OCI-LY1 (cell line): ENCODE data around the gene ACOT4.
A peak's percentile ranks its signal among the peaks of the same experiment; 100 is the strongest.

Source experiments
- H2AFZ ChIP-seq: fragments of 200-600 bp; sonication (generic), shearing (Covaris generic); 2 replicates; pipeline ENCODE4 v1.6.0; 2014; ENCODE audit warnings: antibody characterized with exemption, mild to moderate bottlenecking, low read length
- H3F3A ChIP-seq: fragments of 200-600 bp; sonication (generic), shearing (Covaris generic); 2 replicates; pipeline ENCODE4 v1.6.0; 2014; ENCODE audit warnings: mild to moderate bottlenecking, antibody characterized with exemption, low read length, moderate library complexity; ENCODE audit not compliant: insufficient read depth
- H3K27ac ChIP-seq: fragments of 200-600 bp; sonication (generic); 2 replicates; pipeline ENCODE4 v1.5.1; 2014; ENCODE audit warnings: low read length, mixed run types, mild to moderate bottlenecking, low read depth; ENCODE audit not compliant: poor library complexity, severe bottlenecking
- H3K27me3 ChIP-seq: fragments of 200-600 bp; sonication (generic); 2 replicates; pipeline ENCODE4 v1.6.0; 2014; ENCODE audit warnings: antibody characterized with exemption, mild to moderate bottlenecking, low read length, moderate library complexity; ENCODE audit not compliant: insufficient read depth
- H3K36me3 ChIP-seq: fragments of 200-600 bp; sonication (generic); 2 replicates; pipeline ENCODE4 v1.6.1; 2014; ENCODE audit warnings: mild to moderate bottlenecking, antibody characterized with exemption, low read length, moderate library complexity, mixed read lengths; ENCODE audit not compliant: insufficient read depth
- H3K4me1 ChIP-seq: fragments of 200-600 bp; sonication (generic); 2 replicates; pipeline ENCODE4 v1.5.1; 2014; ENCODE audit warnings: mild to moderate bottlenecking, low read length, moderate library complexity; ENCODE audit not compliant: insufficient read depth, severe bottlenecking
- H3K4me2 ChIP-seq: fragments of 200-600 bp; sonication (generic), shearing (Covaris generic); 2 replicates; pipeline ENCODE4 v1.6.1; 2014; ENCODE audit warnings: low read length
- H3K4me3 ChIP-seq: fragments of 200-600 bp; sonication (generic); 2 replicates; pipeline ENCODE4 v1.5.1; 2014; ENCODE audit warnings: low read length, low read depth, mild to moderate bottlenecking, mixed read lengths; ENCODE audit not compliant: poor library complexity, severe bottlenecking
- H3K79me2 ChIP-seq: fragments of 200-600 bp; shearing (Covaris generic); 2 replicates; pipeline ENCODE4 v1.6.1; 2016; ENCODE audit warnings: mixed run types, low read length, mixed read lengths; ENCODE audit not compliant: insufficient read depth
- H3K9ac ChIP-seq: fragments of 200-600 bp; sonication (generic), shearing (Covaris generic); 2 replicates; pipeline ENCODE4 v1.6.1; 2014; ENCODE audit warnings: mild to moderate bottlenecking, low read length, mixed read lengths
- H3K9me2 ChIP-seq: fragments of 200-600 bp; sonication (generic), shearing (Covaris generic); 2 replicates; pipeline ENCODE4 v1.6.1; 2014; ENCODE audit warnings: low read depth, mild to moderate bottlenecking, low read length, mixed read lengths
- H3K9me3 ChIP-seq: fragments of 200-600 bp; shearing (Covaris generic); 2 replicates; pipeline ENCODE4 v1.6.1; 2014; ENCODE audit warnings: low read length, mixed read lengths
- H4K20me1 ChIP-seq: fragments of 200-600 bp; sonication (generic), shearing (Covaris generic); 2 replicates; pipeline ENCODE4 v1.6.0; 2016; ENCODE audit warnings: mild to moderate bottlenecking, low read length; ENCODE audit not compliant: insufficient read depth
- CTCF ChIP-seq: fragments of 200-600 bp; sonication (generic), shearing (Covaris generic); IDR thresholded peaks from 2 replicates; pipeline ENCODE4 v1.5.1; 2017; ENCODE audit warnings: mild to moderate bottlenecking, antibody characterized with exemption, low read length, moderate library complexity, mixed read lengths
- EZH2 ChIP-seq: fragments of 200-600 bp; sonication (generic), shearing (Covaris generic); IDR thresholded peaks from 2 replicates; pipeline ENCODE4 v1.8.0; 2017; ENCODE audit warnings: borderline replicate concordance, mixed run types, mild to moderate bottlenecking, antibody characterized with exemption, low read length, moderate library complexity, mixed read lengths

The ACOT4 gene

DNA sequence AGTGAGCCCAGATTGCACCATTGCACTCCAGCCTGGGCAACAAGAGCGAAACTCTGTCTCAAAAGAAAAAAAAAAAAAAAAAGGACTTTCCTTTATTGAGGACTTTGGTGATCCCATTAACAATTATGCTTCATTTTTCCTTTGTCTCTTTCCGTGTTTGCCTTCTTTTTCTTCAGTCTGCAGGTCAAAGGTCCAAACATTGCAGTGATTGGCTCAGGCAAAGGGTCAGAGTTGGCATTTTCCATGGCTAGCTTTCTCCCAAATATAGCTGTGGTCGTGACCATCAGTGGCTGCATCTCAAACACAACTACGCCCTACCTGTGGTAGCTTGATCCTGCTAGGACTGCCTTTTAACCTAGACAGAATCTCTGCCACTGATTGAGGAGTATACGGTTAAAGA lies 46.2 kb downstream of the ACOT4 start:
- Histone ChIP-seq H3K79me2 (no peaks in the 10 kb centered on the region), H3K36me3 (no peaks in the 10 kb centered on the region), H3K9me3 (no peaks in the 10 kb centered on the region), H2AFZ (no peak overlapping the region), H3K4me2 (no peak overlapping the region), H3K9me2 (no peaks in the 10 kb centered on the region), H3K27ac (no peak overlapping the region), H3K4me1 (peaks cover 17% of the 10 kb centered on the region), H4K20me1 (no peaks in the 10 kb centered on the region), H3F3A (no peaks in the 10 kb centered on the region), H3K27me3 (no peaks in the 10 kb centered on the region), H3K4me3 (no peak overlapping the region), H3K9ac (no peak overlapping the region)
- TF ChIP-seq EZH2 (no peak), CTCF (no peak)

DNA sequence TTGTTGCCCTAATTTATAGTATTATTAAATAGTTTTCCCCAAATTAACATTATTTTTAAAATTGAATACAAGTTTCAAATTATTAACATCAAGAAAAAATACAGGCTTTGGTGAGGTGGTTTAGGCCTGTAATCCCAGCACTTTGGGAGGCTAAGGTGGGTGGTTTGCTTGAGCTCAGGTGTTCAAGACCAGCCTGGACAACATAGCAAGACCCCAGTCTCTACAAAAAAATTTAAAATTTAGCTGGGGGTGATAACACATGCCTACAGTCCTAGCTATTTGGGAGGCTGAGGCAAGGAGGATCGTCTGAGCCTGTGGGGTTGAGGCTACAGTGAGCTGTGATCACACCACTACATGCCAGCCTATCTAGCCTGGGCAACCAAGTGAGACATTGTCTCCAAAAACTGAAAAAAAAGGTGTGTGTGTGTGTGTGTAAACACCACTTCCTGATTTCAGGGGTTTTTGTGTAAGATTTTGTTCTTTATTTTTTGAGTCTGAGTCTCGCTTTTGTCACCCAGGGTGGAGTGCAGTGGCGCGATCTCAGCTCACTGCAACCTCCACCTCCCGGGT lies 49.2 kb downstream of the ACOT4 start:
- peaks cover 17% of the 10 kb centered on the region for H3K4me1 ChIP-seq
- H3K4me2 ChIP-seq = no peak overlapping the region
- no peak overlapping the region for H3K4me3 ChIP-seq
- no peak for TF ChIP-seq CTCF
- TF ChIP-seq EZH2 = no peak
- H4K20me1 ChIP-seq = no peaks in the 10 kb centered on the region
- H3K36me3 ChIP-seq = no peaks in the 10 kb centered on the region
- no peak overlapping the region for H3K27ac ChIP-seq
- H3K27me3 ChIP-seq = no peaks in the 10 kb centered on the region
- no peaks in the 10 kb centered on the region for H3K9me3 ChIP-seq
- no peak overlapping the region for H3K9ac ChIP-seq
- H3K9me2 ChIP-seq = no peaks in the 10 kb centered on the region
- no peak overlapping the region for H2AFZ ChIP-seq
- H3K79me2 ChIP-seq = no peaks in the 10 kb centered on the region
- no peaks in the 10 kb centered on the region for H3F3A ChIP-seq

DNA sequence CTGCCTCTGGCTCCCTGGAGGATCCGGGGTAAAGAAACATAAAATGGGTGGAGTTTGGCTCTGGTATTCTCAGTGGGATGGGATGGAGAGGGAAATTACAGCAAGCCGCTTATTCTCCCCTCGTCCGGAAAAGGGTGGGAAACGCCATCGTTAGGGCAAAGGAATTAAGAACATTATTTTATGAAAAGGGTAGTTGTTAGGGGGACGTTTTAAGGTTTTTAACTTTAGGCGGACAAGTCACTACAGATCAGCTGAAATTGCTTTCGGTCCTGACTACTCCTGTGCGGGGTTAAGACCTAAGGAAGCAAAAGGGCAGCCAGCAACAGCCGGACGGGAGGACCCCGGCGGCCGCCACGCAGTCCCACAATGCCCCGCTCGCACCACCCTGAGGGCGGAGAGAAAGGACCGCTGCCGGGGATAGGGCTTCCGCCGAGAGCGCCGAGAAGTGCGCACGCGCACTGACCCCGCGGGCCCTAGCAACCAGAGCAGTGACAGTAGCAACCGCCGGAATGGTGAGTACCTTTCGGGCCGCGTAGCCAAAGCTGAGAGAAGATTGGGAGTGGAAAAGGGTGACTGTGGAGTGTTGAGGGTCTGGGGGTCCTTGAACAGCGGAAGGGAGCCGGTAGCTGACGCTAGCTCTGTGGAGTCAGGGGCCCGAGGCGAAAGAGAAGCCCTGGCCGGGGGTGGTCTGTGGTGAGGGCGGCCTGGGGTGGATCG lies 53.0 kb downstream of the ACOT4 start, which contains the start of gene DNAL1:
Gene DNAL1 (plus strand): TSS at position 456 of the 717 bp plus-strand sequence. CDS start 54 bp downstream, at position 510.
- Histone ChIP-seq H4K20me1 (no peaks in the 10 kb centered on the region), H3K4me2 (peak within 1 kb of the TSS; percentile 85), H3K27ac (peak within 1 kb of the TSS; percentile 31), H3F3A (no peaks in the 10 kb centered on the region), H3K79me2 (no peaks in the 10 kb centered on the region), H3K9ac (peak within 1 kb of the TSS; percentile 78), H3K36me3 (no peaks in the 10 kb centered on the region), H3K9me2 (no peaks in the 10 kb centered on the region), H2AFZ (peak within 1 kb of the TSS; percentile 88), H3K4me1 (peaks cover 32% of the 10 kb centered on the region), H3K9me3 (no peaks in the 10 kb centered on the region), H3K4me3 (peak within 1 kb of the TSS; percentile 80), H3K27me3 (no peaks in the 10 kb centered on the region)
- TF ChIP-seq EZH2 = no peak
- no peak for TF ChIP-seq CTCF
